IgD-negative memory B cell (primary cell): ENCODE measurements around the gene WWOX. TPM values are rescaled to one million over a fixed set of nuclear protein-coding genes. Genes with fewer than 3 reads are reported as not detected.
A peak's percentile ranks its signal among the peaks of the same experiment; 100 is the strongest.

Source experiments
- H3K27ac Mint-ChIP-seq, 3 donors: one replicate each; pipeline ENCODE4 v1.8.0; 2020 to 2022; ENCODE audit warnings: mild to moderate bottlenecking in 3 of 3, mixed read lengths in 3 of 3, moderate library complexity in 1 of 3
- H3K27me3 Mint-ChIP-seq: one replicate; pipeline ENCODE4 v1.8.0; 2021; ENCODE audit warnings: mixed read lengths
- H3K36me3 Mint-ChIP-seq: one replicate; pipeline ENCODE4 v1.8.0; 2020; ENCODE audit warnings: mild to moderate bottlenecking, mixed read lengths
- H3K4me1 Mint-ChIP-seq, 3 donors: one replicate each; pipeline ENCODE4 v1.8.0; 2020 to 2022; ENCODE audit warnings: mixed read lengths in 3 of 3, mild to moderate bottlenecking in 1 of 3
- H3K4me3 Mint-ChIP-seq, 4 donors: one replicate each; pipeline ENCODE4 v1.8.0; 2020 to 2022; ENCODE audit warnings: mild to moderate bottlenecking in 4 of 4, mixed read lengths in 4 of 4, moderate library complexity in 3 of 4
- H3K9me3 Mint-ChIP-seq, 3 donors: one replicate each; pipeline ENCODE4 v1.8.0; 2020 to 2021; ENCODE audit warnings: mixed read lengths in 3 of 3, mild to moderate bottlenecking in 1 of 3
- polyA plus RNA-seq: library from polyadenylated mRNA; unstranded; fragments of 300-500 nt; fragmentation: Illumina TruSeq; gene quantifications from one replicate; pipeline ENCODE4 v1.2.3, GENCODE V29; 2021

WWOX gene
- polyA plus RNA-seq, 1 donor from 2014 or later = 12.2 TPM

GRCh38 chr16:78096386-78096785 lies 3.1 kb upstream of the WWOX start:
- Mint-ChIP-seq H3K36me3 (no peaks in the 10 kb centered on the region), H3K27ac (peak overlapping the region in 2 of 3 donors; percentile 62 to 92), H3K4me3 (peak overlapping the region in 1 of 4 donors; percentile 74), H3K9me3 (peaks cover 0 to 2% (median 0%) of the 10 kb centered on the region in 3 donors), H3K27me3 (peaks cover 14% of the 10 kb centered on the region), H3K4me1 (peaks cover 4 to 13% (median 7%) of the 10 kb centered on the region in 3 donors)

- peaks cover 4 to 15% (median 7%) of the 10 kb centered on the region in 3 donors for H3K4me1 Mint-ChIP-seq
- H3K4me3 Mint-ChIP-seq = no peak overlapping the region
- H3K27ac Mint-ChIP-seq = peak overlapping the region in 1 of 3 donors; percentile 62
- H3K36me3 Mint-ChIP-seq = no peaks in the 10 kb centered on the region
- H3K27me3 Mint-ChIP-seq = peaks cover 14% of the 10 kb centered on the region
- H3K9me3 Mint-ChIP-seq = peaks cover 0 to 2% (median 0%) of the 10 kb centered on the region in 3 donors
These were observed 1.9 kb upstream of the WWOX start for GRCh38 chr16:78097548-78097947.

GRCh38 chr16:78098087-78098486 lies 1.4 kb upstream of the WWOX start:
- no peak overlapping the region for H3K27ac Mint-ChIP-seq
- H3K9me3 Mint-ChIP-seq = peaks cover 0 to 2% (median 0%) of the 10 kb centered on the region in 3 donors
- H3K4me3 Mint-ChIP-seq = peak overlapping the region in 1 of 4 donors; percentile 4
- peaks cover 4 to 15% (median 7%) of the 10 kb centered on the region in 3 donors for H3K4me1 Mint-ChIP-seq
- peaks cover 12% of the 10 kb centered on the region for H3K27me3 Mint-ChIP-seq
- H3K36me3 Mint-ChIP-seq = no peaks in the 10 kb centered on the region

- H3K27ac Mint-ChIP-seq = peak overlapping the region; percentile 90 to 98 (median 96)
- no peaks in the 10 kb centered on the region for H3K36me3 Mint-ChIP-seq
- H3K27me3 Mint-ChIP-seq = peaks cover 9% of the 10 kb centered on the region
These were observed 721 bp upstream of the WWOX start for GRCh38 chr16:78098595-78099270.

GRCh38 chr16:78100112-78100467 lies 636 bp downstream of the WWOX start:
- no peaks in the 10 kb centered on the region for H3K9me3 Mint-ChIP-seq
- H3K4me1 Mint-ChIP-seq = peaks cover 6 to 18% (median 7%) of the 10 kb centered on the region in 3 donors
- H3K4me3 Mint-ChIP-seq = peak overlapping the region; percentile 89 to 97 (median 94)
- H3K27ac Mint-ChIP-seq = peak overlapping the region; percentile 90 to 98 (median 96)
- peaks cover 7% of the 10 kb centered on the region for H3K27me3 Mint-ChIP-seq
- no peaks in the 10 kb centered on the region for H3K36me3 Mint-ChIP-seq

More at GRCh38 chr16:78098595-78099270, 721 bp upstream of the WWOX start:
- peak overlapping the region; percentile 89 to 97 (median 94) for H3K4me3 Mint-ChIP-seq
- peaks cover 4 to 15% (median 7%) of the 10 kb centered on the region in 3 donors for H3K4me1 Mint-ChIP-seq
- H3K9me3 Mint-ChIP-seq = peaks cover 0 to 2% (median 0%) of the 10 kb centered on the region in 3 donors

GRCh38 chr16:78102122-78102660 lies 2.7 kb downstream of the WWOX start:
- no peaks in the 10 kb centered on the region for H3K27me3 Mint-ChIP-seq
- peak overlapping the region in 1 of 3 donors; percentile 85 for H3K27ac Mint-ChIP-seq
- peak overlapping the region in 2 of 4 donors; percentile 58 to 76 for H3K4me3 Mint-ChIP-seq
- H3K9me3 Mint-ChIP-seq = no peaks in the 10 kb centered on the region
- no peaks in the 10 kb centered on the region for H3K36me3 Mint-ChIP-seq
- H3K4me1 Mint-ChIP-seq = peaks cover 6 to 18% (median 7%) of the 10 kb centered on the region in 3 donors

- peaks cover 6 to 18% (median 7%) of the 10 kb centered on the region in 3 donors for H3K4me1 Mint-ChIP-seq
- peak overlapping the region in 1 of 4 donors; percentile 58 for H3K4me3 Mint-ChIP-seq
- no peaks in the 10 kb centered on the region for H3K27me3 Mint-ChIP-seq
- H3K9me3 Mint-ChIP-seq = no peaks in the 10 kb centered on the region
- no peaks in the 10 kb centered on the region for H3K36me3 Mint-ChIP-seq
- H3K27ac Mint-ChIP-seq = no peak overlapping the region
These were observed 3.4 kb downstream of the WWOX start for GRCh38 chr16:78102865-78103264.

GRCh38 chr16:78105517-78105916 lies 6.1 kb downstream of the WWOX start:
- Mint-ChIP-seq H3K4me1 (peaks cover 0 to 8% (median 4%) of the 10 kb centered on the region in 3 donors), H3K4me3 (no peak overlapping the region), H3K27ac (no peak overlapping the region), H3K27me3 (no peaks in the 10 kb centered on the region), H3K9me3 (no peaks in the 10 kb centered on the region), H3K36me3 (peaks cover 3% of the 10 kb centered on the region)

- peaks cover 0 to 3% (median 2%) of the 10 kb centered on the region in 3 donors for H3K4me1 Mint-ChIP-seq
- no peaks in the 10 kb centered on the region for H3K27me3 Mint-ChIP-seq
- no peaks in the 10 kb centered on the region for H3K9me3 Mint-ChIP-seq
- H3K27ac Mint-ChIP-seq = no peak overlapping the region
- H3K4me3 Mint-ChIP-seq = no peak overlapping the region
- peaks cover 3% of the 10 kb centered on the region for H3K36me3 Mint-ChIP-seq
These were observed 7.2 kb downstream of the WWOX start for GRCh38 chr16:78106686-78107085.

- Mint-ChIP-seq H3K36me3 (peaks cover 4% of the 10 kb centered on the region), H3K4me1 (peaks cover 0 to 2% (median 2%) of the 10 kb centered on the region in 3 donors), H3K4me3 (no peak overlapping the region), H3K9me3 (no peaks in the 10 kb centered on the region), H3K27ac (no peak overlapping the region), H3K27me3 (no peaks in the 10 kb centered on the region)
These were observed 9.0 kb downstream of the WWOX start for GRCh38 chr16:78108451-78108850.

- Mint-ChIP-seq H3K4me1 (no peaks in the 10 kb centered on the region), H3K36me3 (peaks cover 5% of the 10 kb centered on the region), H3K9me3 (no peaks in the 10 kb centered on the region), H3K27ac (no peak overlapping the region), H3K27me3 (no peaks in the 10 kb centered on the region), H3K4me3 (no peak overlapping the region)
These were observed 13.8 kb downstream of the WWOX start for GRCh38 chr16:78113258-78113657.

- no peaks in the 10 kb centered on the region for H3K9me3 Mint-ChIP-seq
- H3K4me1 Mint-ChIP-seq = no peaks in the 10 kb centered on the region
- no peak overlapping the region for H3K4me3 Mint-ChIP-seq
- peaks cover 3% of the 10 kb centered on the region for H3K36me3 Mint-ChIP-seq
- H3K27ac Mint-ChIP-seq = no peak overlapping the region
- no peaks in the 10 kb centered on the region for H3K27me3 Mint-ChIP-seq
These were observed 16.2 kb downstream of the WWOX start for GRCh38 chr16:78115659-78116058.

- Mint-ChIP-seq H3K27me3 (no peaks in the 10 kb centered on the region), H3K36me3 (peaks cover 3% of the 10 kb centered on the region), H3K9me3 (no peaks in the 10 kb centered on the region), H3K4me3 (no peak overlapping the region), H3K27ac (no peak overlapping the region), H3K4me1 (no peaks in the 10 kb centered on the region)
These were observed 17.5 kb downstream of the WWOX start for GRCh38 chr16:78116946-78117345.

GRCh38 chr16:78117391-78117790 lies 17.9 kb downstream of the WWOX start:
- H3K4me3 Mint-ChIP-seq = no peak overlapping the region
- H3K27ac Mint-ChIP-seq = no peak overlapping the region
- H3K9me3 Mint-ChIP-seq = no peaks in the 10 kb centered on the region
- H3K4me1 Mint-ChIP-seq = no peaks in the 10 kb centered on the region
- H3K27me3 Mint-ChIP-seq = no peaks in the 10 kb centered on the region
- H3K36me3 Mint-ChIP-seq = peaks cover 2% of the 10 kb centered on the region

- Mint-ChIP-seq H3K4me3 (no peak overlapping the region), H3K9me3 (no peaks in the 10 kb centered on the region)
These were observed 19.1 kb downstream of the WWOX start for GRCh38 chr16:78118469-78119025.

More at GRCh38 chr16:78118469-78119025, 19.1 kb downstream of the WWOX start:
- Mint-ChIP-seq H3K4me1 (peaks cover 2 to 4% (median 2%) of the 10 kb centered on the region in 3 donors), H3K36me3 (peaks cover 4% of the 10 kb centered on the region), H3K27ac (no peak overlapping the region), H3K27me3 (no peaks in the 10 kb centered on the region)
